Activated CD8-positive, alpha-beta T cell treated with anti-CD3 and anti-CD28 coated beads, Interleukin-2, amount 10 ng/mL, durations not matched to agents 7 days and 5 days (primary cell): ENCODE data around the gene IGFLR1. TPM values are rescaled to one million over a fixed set of nuclear protein-coding genes. Genes with fewer than 3 reads are reported as not detected.

Experiments used
- ATAC-seq: fragments of 150-1000 bp; cut with Tn5 transposase; one replicate; pipeline ENCODE4 v1.10.0; 2021; ENCODE audit warnings: moderate library complexity
- CTCF ChIA-PET: fragments of 350-600 bp; sonication (Branson Sonifier 250); formaldehyde crosslinking; loops from one replicate; lab custom pipeline; 2021; ENCODE audit warnings: antibody characterized with exemption; lab: Charles Lee
- POLR2A ChIA-PET: fragments of 350-600 bp; sonication (Branson Sonifier 250); formaldehyde crosslinking; loops from one replicate; lab custom pipeline; 2021; ENCODE audit warnings: antibody characterized with exemption; lab: Charles Lee
- DNase-seq: peaks from one replicate; pipeline ENCODE4 v3.0.0-alpha.2; 2020
- H3K27ac Mint-ChIP-seq: one replicate; pipeline ENCODE4 v1.8.0; 2021; ENCODE audit warnings: mild to moderate bottlenecking, mixed read lengths
- H3K27me3 Mint-ChIP-seq: one replicate; pipeline ENCODE4 v1.8.0; 2021; ENCODE audit warnings: low read depth, mixed read lengths
- H3K36me3 Mint-ChIP-seq: one replicate; pipeline ENCODE4 v1.8.0; 2021; ENCODE audit warnings: low read depth, mixed read lengths
- H3K4me1 Mint-ChIP-seq: one replicate; pipeline ENCODE4 v1.8.0; 2021; ENCODE audit warnings: low read depth, mixed read lengths
- H3K4me3 Mint-ChIP-seq: one replicate; pipeline ENCODE4 v1.8.0; 2021; ENCODE audit warnings: mild to moderate bottlenecking, mixed read lengths
- H3K9me3 Mint-ChIP-seq: one replicate; pipeline ENCODE4 v1.8.0; 2022; ENCODE audit warnings: mixed read lengths; ENCODE audit not compliant: insufficient read depth
- total RNA-seq, 2 experiments: library from RNA; stranded (reverse); gene quantifications; one replicate each; pipeline ENCODE4 v1.2.3, GENCODE V29; 2021

Gene IGFLR1
- total RNA-seq, 2 experiments from 2014 or later, result 29.9 to 37.1 TPM

DNA sequence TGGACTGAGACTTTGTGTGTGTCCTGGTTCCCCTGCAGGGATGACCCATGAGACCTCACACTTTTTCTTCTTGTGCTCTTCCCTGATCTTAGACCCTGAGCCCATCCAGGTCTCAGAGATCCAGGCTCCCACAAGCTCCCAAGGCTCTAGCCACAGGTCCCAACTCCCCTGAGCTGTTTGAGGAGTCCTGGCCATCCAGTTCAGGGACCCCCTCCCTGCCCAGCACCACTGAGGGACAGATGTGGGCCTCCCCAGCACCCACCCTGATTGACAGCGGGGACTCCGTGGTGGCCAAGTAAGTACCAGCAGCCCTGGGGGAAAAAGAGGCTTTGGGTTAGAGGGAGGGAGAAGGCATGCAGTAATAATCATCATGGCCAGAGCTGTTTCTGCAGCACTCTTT is 17.4 kb upstream of the IGFLR1 start:
- Mint-ChIP-seq H3K4me3 (peak overlapping the region; percentile 60), H3K36me3 (peaks cover 35% of the 10 kb centered on the region), H3K27me3 (no peaks in the 10 kb centered on the region), H3K9me3 (no peaks in the 10 kb centered on the region), H3K4me1 (peaks cover 33% of the 10 kb centered on the region), H3K27ac (no peak overlapping the region)
- DNase-seq, result no peak
- POLR2A ChIA-PET, result no interaction called here
- ATAC-seq, result no peak
- CTCF ChIA-PET, result no interaction called here

DNA sequence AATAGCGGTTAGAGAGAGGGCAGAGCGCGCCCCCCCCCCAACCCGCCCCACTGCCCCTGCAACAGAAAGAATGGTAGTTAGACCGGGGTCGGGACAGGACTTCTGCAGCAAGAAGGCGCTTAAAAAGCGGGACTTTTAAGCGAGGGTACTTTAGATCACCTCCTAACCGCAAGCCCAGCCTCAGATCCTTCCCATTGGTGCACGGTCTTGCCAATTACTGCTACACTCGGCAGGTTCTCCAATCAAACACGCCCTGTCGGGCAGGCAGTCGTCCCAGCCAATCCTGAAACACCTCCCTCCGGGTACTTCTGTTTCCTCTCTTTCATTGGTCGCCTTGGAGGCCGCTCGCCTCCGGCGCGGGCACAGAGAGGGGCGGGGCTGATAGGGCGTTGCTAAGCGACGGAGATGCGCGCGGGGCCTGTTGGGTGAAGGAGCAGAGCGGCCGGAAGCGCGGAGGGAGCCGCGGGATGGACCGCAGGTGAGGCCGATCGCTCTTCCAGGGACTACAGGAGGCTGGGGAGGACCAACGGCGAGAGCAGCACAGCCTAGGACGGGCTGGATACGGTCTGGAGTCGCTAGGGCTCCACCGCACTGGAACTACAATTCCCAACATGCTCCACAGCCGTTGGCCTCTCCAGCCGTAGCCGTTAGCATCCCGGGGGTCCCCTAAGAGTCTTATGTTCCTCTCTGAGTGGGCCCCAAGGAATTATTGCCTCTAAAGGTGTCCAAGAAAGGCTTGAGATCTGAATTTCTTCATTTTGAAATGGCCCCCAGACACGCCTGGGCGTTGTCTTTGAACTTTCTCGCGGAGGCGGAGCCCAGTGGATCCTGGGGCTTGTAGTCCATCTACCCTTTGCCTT is 15.7 kb upstream of the IGFLR1 start, which contains the start of gene PROSER3:
Gene PROSER3, plus strand, starts transcription at position 428 of the 860 bp plus-strand sequence. Its CDS starts 40 bp downstream, at position 468.
- Mint-ChIP-seq H3K9me3 (no peaks in the 10 kb centered on the region), H3K4me1 (peaks cover 36% of the 10 kb centered on the region), H3K36me3 (peaks cover 36% of the 10 kb centered on the region), H3K4me3 (peak within 1 kb of the TSS; percentile 89), H3K27me3 (no peaks in the 10 kb centered on the region), H3K27ac (peak within 1 kb of the TSS; percentile 96)
- peak; percentile 99 for DNase-seq
- peak; percentile 99 for ATAC-seq
- ChIA-PET CTCF (interaction anchor here (0.9 to 1.0 kb wide), 2 partner anchors 13 to 64 kb away, joined by 3 read pairs; partner anchors contain the start of genes PSENEN and U2AF1L4), POLR2A (interaction anchor here (0.9 to 1.6 kb wide), 5 partner anchors 9 to 116 kb away, joined by 3 to 6 read pairs (median 3); partner anchors contain the start of genes LIN37, PSENEN and U2AF1L4)

DNA sequence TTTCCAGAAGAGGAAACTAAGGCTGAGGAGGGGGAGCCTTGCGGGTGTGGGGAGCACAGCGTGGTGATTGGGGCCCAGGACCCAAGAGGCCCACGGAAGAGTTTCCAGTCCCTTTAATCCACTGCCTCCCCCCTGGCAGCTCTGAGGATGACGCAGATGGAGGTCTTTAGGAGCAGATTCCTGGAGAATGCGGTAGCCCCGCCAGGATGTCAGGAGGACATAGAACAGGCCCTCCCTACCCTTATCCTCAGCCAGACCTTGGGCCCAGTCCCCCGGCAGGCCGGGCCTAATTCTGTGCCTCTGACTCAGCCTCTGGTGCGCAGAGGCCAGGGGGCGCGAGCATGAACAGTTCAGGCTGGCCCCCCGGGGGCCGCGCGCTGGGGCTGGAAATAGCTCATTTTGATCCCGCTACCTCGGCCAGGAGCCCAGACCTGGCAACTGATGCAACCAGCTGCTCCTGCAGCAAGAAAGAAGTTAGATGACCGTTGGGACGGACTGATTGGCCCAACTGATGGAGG is 15.0 kb upstream of the IGFLR1 start:
- H3K36me3 Mint-ChIP-seq, result peaks cover 36% of the 10 kb centered on the region
- no peaks in the 10 kb centered on the region for H3K27me3 Mint-ChIP-seq
- ATAC-seq, result no peak
- DNase-seq, result peak; percentile 45
- ChIA-PET CTCF (interaction anchor here (0.9 to 1.0 kb wide), 2 partner anchors 12 to 63 kb away, joined by 3 read pairs; partner anchors contain the start of genes PSENEN and U2AF1L4), POLR2A (interaction anchor here (0.9 to 1.6 kb wide), 5 partner anchors 9 to 115 kb away, joined by 3 to 6 read pairs (median 3); partner anchors contain the start of genes LIN37, PSENEN and U2AF1L4)
- H3K27ac Mint-ChIP-seq, result peak overlapping the region; percentile 96
- H3K4me3 Mint-ChIP-seq, result peak overlapping the region; percentile 89
- H3K4me1 Mint-ChIP-seq, result peaks cover 36% of the 10 kb centered on the region
- no peaks in the 10 kb centered on the region for H3K9me3 Mint-ChIP-seq

DNA sequence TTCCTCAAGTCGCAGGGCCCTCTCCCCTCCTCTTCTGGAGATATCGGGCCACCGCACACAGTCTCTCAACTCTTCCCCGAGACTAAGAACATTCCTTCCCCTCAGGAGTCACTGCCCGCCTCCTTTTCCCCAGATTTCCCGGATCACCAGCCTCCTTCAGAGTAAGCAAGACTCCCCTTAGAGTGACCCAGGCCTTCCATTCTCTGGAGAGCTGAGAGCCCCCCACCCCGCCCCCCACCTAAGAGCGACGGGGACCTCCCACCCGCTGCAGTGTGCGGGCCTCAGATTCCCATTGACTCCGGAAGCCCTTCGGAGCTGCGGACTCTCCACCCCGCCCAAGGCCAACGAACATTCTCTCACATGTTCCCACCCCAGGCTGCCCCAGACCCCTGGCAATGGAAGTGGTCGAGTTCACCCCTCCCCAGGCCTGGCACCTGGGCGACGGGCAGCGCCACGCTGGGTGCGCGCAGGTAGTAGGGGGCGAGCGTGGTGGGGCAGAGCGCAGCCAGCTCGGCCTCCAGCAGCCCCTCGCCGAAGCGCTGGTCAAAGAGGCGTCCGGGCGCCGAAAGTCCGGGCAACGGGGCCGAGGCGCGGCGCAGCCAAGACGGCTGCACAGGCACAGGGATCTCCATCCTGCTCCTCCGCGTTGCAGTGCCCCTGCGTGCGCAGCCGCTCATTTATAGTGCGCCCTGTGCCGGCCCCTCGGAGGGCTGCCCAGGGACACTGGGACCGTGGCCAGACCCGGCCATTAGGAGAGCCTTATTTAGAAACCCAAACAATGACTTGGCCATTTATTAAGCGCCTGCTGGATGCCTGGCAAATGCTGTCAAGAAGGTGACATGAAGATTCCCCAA is 14.4 kb upstream of the IGFLR1 start, which contains the start of gene HSPB6:
Gene HSPB6, minus strand, starts transcription at position 653 of the 854 bp plus-strand sequence. Its CDS starts 21 bp downstream, at position 632.
- Mint-ChIP-seq H3K27me3 (no peaks in the 10 kb centered on the region), H3K9me3 (no peaks in the 10 kb centered on the region), H3K4me3 (peak within 1 kb of the TSS; percentile 89), H3K27ac (peak within 1 kb of the TSS; percentile 96), H3K4me1 (peaks cover 36% of the 10 kb centered on the region), H3K36me3 (peaks cover 31% of the 10 kb centered on the region)
- DNase-seq, result no peak
- POLR2A ChIA-PET, result interaction anchor here (0.9 to 1.6 kb wide), 5 partner anchors 8 to 114 kb away, joined by 3 to 6 read pairs (median 3); partner anchors contain the start of genes LIN37, PSENEN and U2AF1L4
- CTCF ChIA-PET, result interaction anchor here (0.9 to 1.0 kb wide), 3 partner anchors 11 to 62 kb away, joined by 3 read pairs; partner anchors contain the start of genes PSENEN and U2AF1L4
- ATAC-seq, result no peak

DNA sequence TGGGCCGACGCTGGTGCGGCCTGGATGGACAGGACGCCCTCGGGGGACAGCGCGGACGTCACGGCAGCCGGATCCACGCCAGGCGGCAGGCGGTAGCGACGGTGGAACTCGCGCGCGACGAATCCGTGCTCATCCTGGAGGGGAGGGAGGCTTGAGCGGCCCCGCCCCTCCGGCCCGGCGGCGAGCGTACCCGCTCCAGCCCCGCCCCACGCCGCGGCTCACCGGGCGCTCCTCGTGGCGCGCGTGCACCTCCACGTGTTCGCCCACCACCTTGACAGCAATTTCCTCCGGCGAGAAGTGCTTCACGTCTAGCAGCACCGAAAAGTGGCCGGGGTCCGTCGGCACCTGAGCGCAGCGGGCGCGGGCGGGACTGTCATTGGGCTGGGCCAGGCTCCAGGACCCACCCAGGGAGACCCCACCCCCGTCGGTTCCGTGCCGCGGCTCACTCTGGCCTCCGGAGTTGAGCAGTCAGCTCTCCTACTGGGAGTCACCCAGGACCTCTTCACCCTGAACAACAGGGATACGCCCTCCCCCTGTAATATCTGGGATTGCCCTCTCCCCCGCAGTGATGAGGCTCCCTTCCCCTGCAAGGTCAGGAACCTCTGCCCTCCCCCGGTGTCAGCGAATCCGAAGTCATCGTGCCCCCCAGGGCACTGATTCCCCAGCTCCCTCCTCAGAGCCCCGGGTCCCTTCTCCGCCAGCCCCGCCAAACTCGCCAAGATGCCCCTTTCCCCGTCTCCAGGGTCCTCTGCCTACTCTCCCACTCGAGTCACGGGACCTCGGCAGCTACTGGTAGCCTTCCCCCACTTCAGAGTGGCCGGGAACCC is 13.5 kb upstream of the IGFLR1 start:
- DNase-seq (peak; percentile 58), ATAC-seq (no peak)
- H3K27me3 Mint-ChIP-seq, result no peaks in the 10 kb centered on the region
- H3K4me1 Mint-ChIP-seq, result peaks cover 36% of the 10 kb centered on the region
- CTCF ChIA-PET, result interaction anchor here (1.0 kb wide), 1 partner anchor 10 kb away, joined by 3 read pairs; the partner anchor contains the start of genes PSENEN and U2AF1L4
- no peaks in the 10 kb centered on the region for H3K9me3 Mint-ChIP-seq
- H3K4me3 Mint-ChIP-seq, result peak overlapping the region; percentile 48
- peaks cover 27% of the 10 kb centered on the region for H3K36me3 Mint-ChIP-seq
- POLR2A ChIA-PET, result no interaction called here
- no peak overlapping the region for H3K27ac Mint-ChIP-seq

DNA sequence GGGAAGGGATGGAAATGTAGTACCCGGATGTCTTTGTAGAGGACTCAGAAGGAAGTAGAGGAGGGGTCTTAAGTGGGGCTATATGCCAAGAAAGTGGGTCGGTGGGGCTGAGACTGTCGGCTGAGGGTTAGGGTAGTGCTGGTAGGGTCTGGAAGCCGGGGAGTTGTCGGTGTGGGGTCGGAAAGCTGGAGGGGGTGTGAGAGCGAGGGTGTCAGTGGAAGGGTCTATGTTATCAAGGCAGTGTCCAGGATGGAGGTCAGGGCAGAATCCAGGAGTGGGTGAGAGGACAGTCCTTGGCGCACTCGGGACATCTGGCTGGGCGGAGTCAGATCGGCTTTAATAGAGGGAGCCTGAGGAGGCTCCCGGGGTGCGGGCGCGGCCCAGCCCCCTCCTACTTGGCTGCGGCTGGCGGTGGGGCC is 12.9 kb upstream of the IGFLR1 start:
- Mint-ChIP-seq H3K27me3 (no peaks in the 10 kb centered on the region), H3K27ac (no peak overlapping the region), H3K9me3 (no peaks in the 10 kb centered on the region), H3K4me3 (no peak overlapping the region), H3K36me3 (peaks cover 24% of the 10 kb centered on the region), H3K4me1 (peaks cover 37% of the 10 kb centered on the region)
- ChIA-PET POLR2A (no interaction called here), CTCF (interaction anchor here (1.0 kb wide), 1 partner anchor 10 kb away, joined by 3 read pairs; the partner anchor contains the start of genes PSENEN and U2AF1L4)
- ATAC-seq (no peak), DNase-seq (no peak)

DNA sequence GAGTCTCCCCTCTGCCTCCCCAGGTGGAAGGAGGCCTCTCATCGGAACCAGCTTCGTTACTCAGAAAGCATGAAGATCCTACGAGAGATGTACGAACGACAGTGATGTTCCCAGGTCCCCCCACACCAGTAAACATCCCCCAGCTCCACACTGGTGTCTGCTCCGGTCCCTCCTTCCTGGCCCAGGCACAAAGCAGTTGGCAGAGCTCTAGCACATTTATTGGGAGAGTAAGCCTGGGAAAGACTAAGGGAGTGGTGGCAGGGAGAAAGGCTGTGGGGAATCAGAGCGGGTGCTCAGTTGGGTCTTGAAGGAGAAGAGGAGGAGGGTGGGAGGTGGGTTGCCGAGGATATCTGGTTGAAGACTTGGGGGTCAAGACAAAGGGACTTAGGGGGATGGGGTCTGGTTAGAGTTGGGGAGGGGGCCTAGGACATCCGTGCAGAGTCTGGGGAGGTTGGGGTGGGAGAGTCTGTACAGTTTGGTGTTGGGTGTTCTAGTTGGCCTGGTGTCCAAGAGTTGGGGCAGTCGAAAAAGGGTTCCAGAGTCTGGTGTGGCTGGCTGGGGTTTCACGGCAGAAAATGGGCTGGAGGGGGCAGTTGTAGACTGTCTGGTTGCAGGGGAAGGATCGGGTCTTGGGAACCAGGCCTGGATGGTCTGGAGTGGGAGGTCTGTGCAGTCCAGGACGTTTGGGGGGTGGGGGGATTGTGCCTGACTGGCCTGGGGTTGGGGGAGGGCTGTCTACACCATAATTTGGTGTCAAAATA is 12.3 kb upstream of the IGFLR1 start:
- no peak for ATAC-seq
- H3K27me3 Mint-ChIP-seq, result no peaks in the 10 kb centered on the region
- no peak overlapping the region for H3K4me3 Mint-ChIP-seq
- H3K4me1 Mint-ChIP-seq, result peaks cover 40% of the 10 kb centered on the region
- CTCF ChIA-PET, result no interaction called here
- H3K27ac Mint-ChIP-seq, result no peak overlapping the region
- no peaks in the 10 kb centered on the region for H3K9me3 Mint-ChIP-seq
- no peak for DNase-seq
- peaks cover 20% of the 10 kb centered on the region for H3K36me3 Mint-ChIP-seq
- POLR2A ChIA-PET, result no interaction called here

DNA sequence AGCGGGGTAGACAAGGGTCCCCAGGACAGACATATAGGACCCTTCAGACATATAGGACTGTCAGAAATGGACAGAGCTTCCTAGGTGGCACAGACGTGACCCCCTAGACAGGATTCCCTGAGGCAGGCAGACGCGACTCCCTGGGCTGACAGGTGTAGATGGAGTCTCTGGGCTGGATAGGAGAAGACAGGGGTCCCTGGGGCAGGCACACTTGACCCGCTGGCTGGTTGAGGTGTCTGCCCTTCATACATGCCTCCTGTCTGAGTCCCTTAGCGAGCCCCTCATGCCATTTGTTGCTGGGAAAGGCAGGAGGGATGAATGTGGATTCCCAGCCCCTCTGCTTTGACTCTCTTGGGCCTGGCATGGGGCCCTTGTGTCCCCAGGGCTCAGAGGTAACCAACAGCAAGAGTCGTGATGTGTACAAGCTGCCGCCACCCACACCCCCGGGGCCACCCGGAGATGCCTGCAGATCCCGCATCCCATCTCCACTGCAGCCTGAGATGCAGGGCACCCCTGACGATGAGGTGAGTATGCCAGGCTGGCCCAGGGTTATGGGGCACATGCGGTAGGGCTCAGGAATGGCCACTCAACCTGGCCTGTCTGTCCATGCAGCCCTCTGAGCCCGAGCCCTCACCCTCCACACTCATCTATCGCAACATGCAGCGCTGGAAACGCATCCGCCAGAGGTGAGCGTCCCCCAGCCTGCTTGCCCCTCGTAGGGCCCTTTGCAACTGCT is 11.6 kb upstream of the IGFLR1 start:
- ChIA-PET POLR2A (no interaction called here), CTCF (no interaction called here)
- Mint-ChIP-seq H3K9me3 (no peaks in the 10 kb centered on the region), H3K27me3 (no peaks in the 10 kb centered on the region), H3K4me3 (no peak overlapping the region), H3K36me3 (peaks cover 15% of the 10 kb centered on the region), H3K4me1 (peaks cover 36% of the 10 kb centered on the region), H3K27ac (no peak overlapping the region)
- DNase-seq (no peak), ATAC-seq (no peak)

DNA sequence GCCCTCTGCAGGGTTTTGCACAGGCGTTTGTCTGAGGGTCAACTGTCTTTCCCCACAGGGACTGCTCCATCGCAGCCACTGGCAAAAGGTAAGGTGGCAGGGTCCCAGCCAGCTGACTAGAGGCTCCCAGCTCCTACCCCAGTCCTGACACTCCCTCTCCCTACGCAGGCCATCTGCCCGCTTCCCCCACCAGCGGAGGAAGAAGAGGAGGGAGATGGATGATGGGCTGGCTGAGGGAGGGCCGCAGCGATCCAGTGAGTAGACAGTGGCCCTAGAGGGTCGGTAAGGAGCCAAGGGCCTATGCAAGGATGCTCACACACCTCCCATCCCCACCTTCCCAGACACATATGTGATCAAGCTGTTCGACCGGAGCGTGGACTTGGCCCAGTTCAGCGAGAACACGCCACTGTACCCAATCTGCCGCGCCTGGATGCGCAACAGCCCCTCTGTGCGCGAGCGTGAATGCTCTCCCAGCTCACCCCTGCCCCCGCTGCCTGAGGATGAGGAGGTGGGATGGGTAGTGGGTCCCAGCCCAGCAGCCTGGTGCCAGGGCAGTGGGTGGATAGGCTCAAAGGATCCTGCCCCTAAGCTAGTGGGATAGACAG is 10.6 kb upstream of the IGFLR1 start:
- H3K4me3 Mint-ChIP-seq, result no peak overlapping the region
- no peak for ATAC-seq
- no peak overlapping the region for H3K27ac Mint-ChIP-seq
- peaks cover 42% of the 10 kb centered on the region for H3K4me1 Mint-ChIP-seq
- H3K9me3 Mint-ChIP-seq, result no peaks in the 10 kb centered on the region
- DNase-seq, result no peak
- POLR2A ChIA-PET, result no interaction called here
- no peaks in the 10 kb centered on the region for H3K27me3 Mint-ChIP-seq
- CTCF ChIA-PET, result no interaction called here
- peaks cover 15% of the 10 kb centered on the region for H3K36me3 Mint-ChIP-seq
